ENCODE data around the gene CABP1. TPM values are rescaled to one million over a fixed set of nuclear protein-coding genes. Genes with fewer than 3 reads are reported as not detected.

CABP1 gene
- total and polyA plus RNA-seq, 9 of the 15 experiments (the other 6 are each of a cell fraction or from before 2014, with no cell fraction given), result not detected

GRCh38 chr12:120703311-120703942, 63.0 kb downstream of the CABP1 start:
- Histone ChIP-seq H3K4me2 (ENCODE audit: insufficient read depth, low read length) (no peak overlapping the region), H3K4me3 (no peak overlapping the region), H3K27ac (ENCODE audit: extremely low read depth, low read depth, low read length) (no peak overlapping the region), H4K20me1 (replicated peaks; ENCODE audit: control insufficient read depth, insufficient read depth, low read length) (no peaks in the 10 kb centered on the region), H3K27me3 (ENCODE audit: control insufficient read depth in 2 of 2, insufficient read depth in 2 of 2, low read length in 2 of 2) (no peaks in the 10 kb centered on the region), H3K79me2 (ENCODE audit: control insufficient read depth, insufficient read depth, low read length) (no peaks in the 10 kb centered on the region), H3K9me3 (replicated peaks; ENCODE audit: control insufficient read depth, insufficient read depth, low read depth, low read length) (no peaks in the 10 kb centered on the region), H2AFZ (ENCODE audit: low read depth, low read length) (no peak overlapping the region), H3K9me1 (ENCODE audit: control insufficient read depth, insufficient read depth, low read length) (no peaks in the 10 kb centered on the region), H3K4me1 (replicated peaks in 1 of 2; ENCODE audit: control insufficient read depth in 2 of 2, insufficient read depth in 2 of 2, low read length in 2 of 2) (no peaks in the 10 kb centered on the region), H3K9ac (ENCODE audit: insufficient read depth in 1 of 2, low read depth in 2 of 2, low read length in 2 of 2) (no peak overlapping the region), H3K36me3 (ENCODE audit: control insufficient read depth, insufficient read depth, low read length) (peaks cover 55% of the 10 kb centered on the region)
- intact Hi-C loops (cut with micrococcal nuclease), result no loop called here
- BruUV-seq (replicated peaks), result no TSS peak
- TF ChIP-seq CC2D1A (IDR thresholded peaks at IDR 0.05) (no peak), KLF13 (tag; IDR thresholded peaks at IDR 0.05; ENCODE audit: borderline replicate concordance, low read depth) (no peak), CBX3 (IDR thresholded peaks at IDR 0.05; ENCODE audit: borderline replicate concordance in 1 of 2, low read length in 2 of 2) (no peak), CXXC5 (CRISPR knock-in tag; IDR thresholded peaks at IDR 0.05) (no peak)
- FAIRE-seq, result no peak
- POLR2A ChIA-PET, result interaction anchor here (0.8 to 2.5 kb wide), 3 partner anchors 14 to 386 kb away, joined by 3 to 10 read pairs (median 3); no protein-coding TSS in a partner anchor
- no peak for ATAC-seq
- WGBS (ENCODE audit: insufficient coverage, low coverage, missing lambda C conversion rate), result 92% methylated on average over 11 of the region's 11 CpGs
- in situ Hi-C loops (cut with MboI), result no loop called here
- no peak for DNase-seq (ENCODE audit: extremely low read depth in 1 of 4, low spot score in 3 of 4)
- CTCF ChIA-PET (ENCODE audit: low intra/inter-chr PET ratio), result interaction anchor here (0.6 kb wide), 1 partner anchor 68 kb away, joined by 3 read pairs; no protein-coding TSS in a partner anchor

GRCh38 chr12:120705618-120706017, 65.2 kb downstream of the CABP1 start:
- no peak overlapping the region for H3K4me3 ChIP-seq
- peak overlapping the region in 1 of 2 experiments; percentile 69; a peak in 1 of 4 replicates for H3K9ac ChIP-seq (ENCODE audit: insufficient read depth in 1 of 2, low read depth in 2 of 2, low read length in 2 of 2)
- DNase-seq (ENCODE audit: extremely low read depth in 1 of 4, low spot score in 3 of 4), result no peak
- FAIRE-seq, result no peak
- POLR2A ChIA-PET, result interaction anchor here (0.7 to 1.5 kb wide), 2 partner anchors 15 to 314 kb away, joined by 3 read pairs; no protein-coding TSS in a partner anchor
- peaks cover 2% of the 10 kb centered on the region; the same call in 2 of the 3 replicates for H3K79me2 ChIP-seq (ENCODE audit: control insufficient read depth, insufficient read depth, low read length)
- peaks cover 33% of the 10 kb centered on the region; the same call in 2 of the 3 replicates for H3K36me3 ChIP-seq (ENCODE audit: control insufficient read depth, insufficient read depth, low read length)
- H3K9me1 ChIP-seq (ENCODE audit: control insufficient read depth, insufficient read depth, low read length), result no peaks in the 10 kb centered on the region
- in situ Hi-C loops (cut with MboI), result no loop called here
- peaks cover 7 to 8% of the 10 kb centered on the region in 2 experiments; a peak in 3 of 5 replicates for H3K4me1 ChIP-seq (replicated peaks in 1 of 2; ENCODE audit: control insufficient read depth in 2 of 2, insufficient read depth in 2 of 2, low read length in 2 of 2)
- H3K27ac ChIP-seq (ENCODE audit: extremely low read depth, low read depth, low read length), result no peak overlapping the region
- ATAC-seq, result no peak
- H2AFZ ChIP-seq (ENCODE audit: low read depth, low read length), result no peak overlapping the region
- intact Hi-C loops (cut with micrococcal nuclease), result no loop called here
- CTCF ChIA-PET (ENCODE audit: low intra/inter-chr PET ratio), result interaction anchor here (0.7 kb wide), 1 partner anchor 56 kb away, joined by 4 read pairs; no protein-coding TSS in a partner anchor
- no TSS peak for BruUV-seq (replicated peaks)
- H3K4me2 ChIP-seq (ENCODE audit: insufficient read depth, low read length), result no peak overlapping the region
- no peaks in the 10 kb centered on the region for H3K27me3 ChIP-seq (ENCODE audit: control insufficient read depth in 2 of 2, insufficient read depth in 2 of 2, low read length in 2 of 2)
- no peaks in the 10 kb centered on the region for H4K20me1 ChIP-seq (replicated peaks; ENCODE audit: control insufficient read depth, insufficient read depth, low read length)
- H3K9me3 ChIP-seq (replicated peaks; ENCODE audit: control insufficient read depth, insufficient read depth, low read depth, low read length), result no peaks in the 10 kb centered on the region
- 89% methylated on average over 1 of the region's 1 CpG for WGBS (ENCODE audit: insufficient coverage, low coverage, missing lambda C conversion rate)
- TF ChIP-seq ZNF696 (CRISPR knock-in tag; conservative IDR thresholded peaks at IDR 0.05), result no peak
- TF ChIP-seq ERF (CRISPR knock-in tag; IDR thresholded peaks at IDR 0.05), result no peak
- TF ChIP-seq ARHGAP35 (IDR thresholded peaks at IDR 0.05; ENCODE audit: partially characterized antibody), result no peak
- TF ChIP-seq XRCC4 (IDR thresholded peaks at IDR 0.05; ENCODE audit: extremely low read depth, insufficient read depth, insufficient read length), result no peak
- no peak for TF ChIP-seq BRD9 (IDR thresholded peaks at IDR 0.05; ENCODE audit: low read depth, partially characterized antibody)
- no peak for TF ChIP-seq CHCHD3 (CRISPR knock-in tag; IDR thresholded peaks at IDR 0.05)
- no peak for TF ChIP-seq ZNF41 (CRISPR knock-in tag; conservative IDR thresholded peaks at IDR 0.05)
- no peak for TF ChIP-seq BRCA1 (IDR thresholded peaks at IDR 0.05)
- no peak for TF ChIP-seq BRCA1 (CRISPR knock-in tag; IDR thresholded peaks at IDR 0.05)
- TF ChIP-seq HDAC3 (IDR thresholded peaks at IDR 0.05; ENCODE audit: borderline replicate concordance, partially characterized antibody), result no peak
- no peak for TF ChIP-seq ZNF57 (CRISPR knock-in tag; IDR thresholded peaks at IDR 0.05)
- TF ChIP-seq E2F4 (CRISPR knock-in tag; IDR thresholded peaks at IDR 0.05; ENCODE audit: low read depth), result no peak
- TF ChIP-seq ZNF77 (CRISPR knock-in tag; IDR thresholded peaks at IDR 0.05), result no peak
